ENCODE results near the gene SPATA25. TPM values are rescaled to one million over a fixed set of nuclear protein-coding genes. Genes with fewer than 3 reads are reported as not detected.

The SPATA25 gene
- total RNA-seq, 2 donors from 2014 or later = 1.5 TPM

DNA sequence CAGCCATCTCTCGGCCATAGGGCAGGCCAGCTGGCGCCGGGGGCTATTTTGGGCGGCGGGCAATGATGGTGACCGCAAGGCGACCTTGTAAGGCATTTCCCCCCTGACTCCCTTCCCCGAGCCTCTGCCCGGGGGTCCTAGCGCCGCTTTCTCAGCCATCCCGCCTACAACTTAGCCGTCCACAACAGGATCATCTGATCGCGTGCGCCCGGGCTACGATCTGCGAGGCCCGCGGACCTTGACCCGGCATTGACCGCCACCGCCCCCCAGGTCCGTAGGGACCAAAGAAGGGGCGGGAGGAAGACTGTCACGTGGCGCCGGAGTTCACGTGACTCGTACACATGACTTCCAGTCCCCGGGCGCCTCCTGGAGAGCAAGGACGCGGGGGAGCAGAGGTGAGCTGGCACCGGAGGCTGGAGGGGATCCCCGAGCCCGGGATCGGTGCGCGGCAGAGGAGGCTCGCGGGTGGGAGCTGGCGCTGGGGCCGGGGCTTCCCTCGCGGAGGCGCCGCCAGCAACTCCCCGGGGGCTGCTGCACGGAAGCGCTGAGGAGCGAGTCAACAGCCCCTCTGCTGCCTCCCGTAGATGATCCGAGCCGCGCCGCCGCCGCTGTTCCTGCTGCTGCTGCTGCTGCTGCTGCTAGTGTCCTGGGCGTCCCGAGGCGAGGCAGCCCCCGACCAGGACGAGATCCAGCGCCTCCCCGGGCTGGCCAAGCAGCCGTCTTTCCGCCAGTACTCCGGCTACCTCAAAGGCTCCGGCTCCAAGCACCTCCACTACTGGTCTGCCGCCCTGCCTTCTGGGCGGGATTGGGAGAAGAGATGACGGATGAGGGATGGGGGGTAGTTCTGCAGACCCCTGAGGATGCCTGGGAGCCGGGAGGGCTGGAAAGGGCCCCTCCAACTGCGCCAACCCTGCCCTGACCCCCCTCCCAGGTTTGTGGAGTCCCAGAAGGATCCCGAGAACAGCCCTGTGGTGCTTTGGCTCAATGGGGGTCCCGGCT lies 3.9 kb upstream of the SPATA25 start, which contains the start of the genes CTSA and NEURL2:
TSS of gene CTSA (plus strand) at position 351 of the 999 bp plus-strand sequence. CDS start at position 585, 234 bp downstream.
TSS of gene NEURL2 (minus strand) at position 224 of the 999 bp plus-strand sequence. CDS start at position 7, 217 bp downstream.
- Histone ChIP-seq H3K36me3 (peaks cover 7% of the 10 kb centered on the region), H3K9me3 (no peaks in the 10 kb centered on the region), H3K4me3 (peak within 1 kb of the TSS; percentile 94), H3K9ac (ENCODE audit: low read depth in 2 of 2, low read length in 2 of 2) (peak within 1 kb of the TSS; percentile 86 to 96), H3K4me1 (peaks cover 18% of the 10 kb centered on the region), H3K27me3 (no peaks in the 10 kb centered on the region), H3K27ac (peak within 1 kb of the TSS; percentile 71)
- DNase-seq = peak; percentile 97
- intact Hi-C loops (cut with DNase I) = loop anchor here (5.0 kb wide), 2 partner anchors 41 to 71 kb away; partner anchors contain the start of gene PCIF1
- TF ChIP-seq, protein P1, sequence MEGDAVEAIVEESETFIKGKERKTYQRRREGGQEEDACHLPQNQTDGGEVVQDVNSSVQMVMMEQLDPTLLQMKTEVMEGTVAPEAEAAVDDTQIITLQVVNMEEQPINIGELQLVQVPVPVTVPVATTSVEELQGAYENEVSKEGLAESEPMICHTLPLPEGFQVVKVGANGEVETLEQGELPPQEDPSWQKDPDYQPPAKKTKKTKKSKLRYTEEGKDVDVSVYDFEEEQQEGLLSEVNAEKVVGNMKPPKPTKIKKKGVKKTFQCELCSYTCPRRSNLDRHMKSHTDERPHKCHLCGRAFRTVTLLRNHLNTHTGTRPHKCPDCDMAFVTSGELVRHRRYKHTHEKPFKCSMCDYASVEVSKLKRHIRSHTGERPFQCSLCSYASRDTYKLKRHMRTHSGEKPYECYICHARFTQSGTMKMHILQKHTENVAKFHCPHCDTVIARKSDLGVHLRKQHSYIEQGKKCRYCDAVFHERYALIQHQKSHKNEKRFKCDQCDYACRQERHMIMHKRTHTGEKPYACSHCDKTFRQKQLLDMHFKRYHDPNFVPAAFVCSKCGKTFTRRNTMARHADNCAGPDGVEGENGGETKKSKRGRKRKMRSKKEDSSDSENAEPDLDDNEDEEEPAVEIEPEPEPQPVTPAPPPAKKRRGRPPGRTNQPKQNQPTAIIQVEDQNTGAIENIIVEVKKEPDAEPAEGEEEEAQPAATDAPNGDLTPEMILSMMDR (IDR thresholded peaks at IDR 0.05) = no peak

GRCh38 chr20:45890077-45890984 lies 2.9 kb upstream of the SPATA25 start:
- Histone ChIP-seq H3K9me3 (no peaks in the 10 kb centered on the region), H3K27me3 (no peaks in the 10 kb centered on the region), H3K9ac (ENCODE audit: low read depth in 2 of 2, low read length in 2 of 2) (peak overlapping the region; percentile 86 to 96), H3K36me3 (peaks cover 7% of the 10 kb centered on the region), H3K4me1 (peaks cover 18% of the 10 kb centered on the region), H3K4me3 (peak overlapping the region; percentile 94), H3K27ac (peak overlapping the region; percentile 71)
- peak; percentile 89 for DNase-seq
- intact Hi-C loops (cut with DNase I) = loop anchor here (5.0 kb wide), 2 partner anchors 42 to 72 kb away; partner anchors contain the start of gene PCIF1
- TF ChIP-seq, protein P1 (IDR thresholded peaks at IDR 0.05) = peak; percentile 72

DNA sequence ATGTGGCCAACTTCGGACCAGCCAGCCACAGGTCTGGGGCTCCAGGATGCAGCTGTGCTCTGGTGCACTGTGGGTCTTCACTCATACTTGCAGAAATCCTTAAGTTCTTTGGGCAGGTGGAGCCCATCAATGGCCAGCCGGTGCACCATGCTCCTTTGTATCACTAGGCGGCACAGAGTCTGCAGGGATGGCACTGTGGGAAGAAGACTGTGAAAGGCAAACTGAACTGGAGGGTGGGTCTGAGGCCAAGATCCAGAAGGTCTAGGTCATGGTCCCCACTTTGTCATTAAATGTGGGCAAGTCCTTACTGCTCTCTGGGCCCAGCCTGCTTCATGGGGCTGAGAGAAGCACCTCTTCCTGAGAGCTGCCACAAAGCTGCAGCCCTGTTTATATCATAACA lies 1.3 kb upstream of the SPATA25 start:
- H3K9me3 ChIP-seq = no peaks in the 10 kb centered on the region
- H3K36me3 ChIP-seq = no peaks in the 10 kb centered on the region
- H3K4me3 ChIP-seq = no peak overlapping the region
- H3K4me1 ChIP-seq = peaks cover 18% of the 10 kb centered on the region
- intact Hi-C loops (cut with DNase I) = loop anchor here (10.0 kb wide), 1 partner anchor 64 kb away; the partner anchor contains the start of gene TNNC2
- no peak overlapping the region for H3K27ac ChIP-seq
- H3K9ac ChIP-seq (ENCODE audit: low read depth in 2 of 2, low read length in 2 of 2) = no peak overlapping the region
- TF ChIP-seq, protein P1 (IDR thresholded peaks at IDR 0.05) = no peak
- no peaks in the 10 kb centered on the region for H3K27me3 ChIP-seq
- no peak for DNase-seq

DNA sequence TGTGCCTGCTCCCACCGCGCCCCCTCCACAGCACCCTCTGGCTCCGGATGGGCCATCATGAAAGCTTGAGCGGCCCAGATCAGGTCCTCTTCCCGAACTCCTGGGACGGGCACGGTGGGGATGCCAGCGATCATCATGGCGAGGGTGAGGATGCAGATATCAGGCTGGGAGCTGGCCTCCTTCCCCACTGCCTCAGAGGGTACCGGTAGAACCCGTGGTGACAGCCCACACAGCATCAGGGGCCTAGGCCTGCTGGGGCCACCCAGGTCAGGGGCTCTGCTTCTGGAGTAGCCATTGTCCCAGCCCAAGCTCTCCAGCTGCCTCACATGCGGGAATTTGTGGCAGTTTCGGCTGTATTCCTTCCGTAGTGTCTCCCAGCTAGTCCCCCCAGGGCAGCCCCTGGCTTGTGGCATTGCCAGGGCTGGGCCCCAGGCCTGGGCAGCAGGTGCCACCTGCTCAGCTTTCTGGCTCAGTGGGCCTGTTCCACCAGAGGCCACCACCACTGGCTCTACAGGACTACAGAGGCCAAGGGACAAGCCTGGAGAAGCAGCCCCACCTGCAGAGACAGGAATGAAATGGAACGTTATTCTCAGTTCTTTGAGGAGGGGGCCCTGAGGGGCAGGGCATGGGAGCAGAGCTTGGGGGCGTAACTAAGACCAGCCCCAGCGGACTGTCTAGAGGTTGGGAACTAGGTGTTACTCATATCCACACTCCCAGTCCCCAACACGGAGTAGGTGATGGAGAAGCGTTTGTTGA lies 654 bp downstream of the SPATA25 start:
- no peak overlapping the region for H3K4me3 ChIP-seq
- no peak for DNase-seq
- intact Hi-C loops (cut with DNase I) = loop anchor here (10.0 kb wide), 1 partner anchor 62 kb away; the partner anchor contains the start of gene TNNC2
- H3K27me3 ChIP-seq = no peaks in the 10 kb centered on the region
- H3K27ac ChIP-seq = no peak overlapping the region
- TF ChIP-seq, protein P1 (IDR thresholded peaks at IDR 0.05) = no peak
- H3K4me1 ChIP-seq = peaks cover 1% of the 10 kb centered on the region
- H3K36me3 ChIP-seq = peaks cover 6% of the 10 kb centered on the region
- H3K9ac ChIP-seq (ENCODE audit: low read depth in 2 of 2, low read length in 2 of 2) = no peak overlapping the region
- H3K9me3 ChIP-seq = no peaks in the 10 kb centered on the region

Measured in colonic mucosa (tissue), 4 donors.